Measurements from ENCODE around the gene TBX2.

DNA sequence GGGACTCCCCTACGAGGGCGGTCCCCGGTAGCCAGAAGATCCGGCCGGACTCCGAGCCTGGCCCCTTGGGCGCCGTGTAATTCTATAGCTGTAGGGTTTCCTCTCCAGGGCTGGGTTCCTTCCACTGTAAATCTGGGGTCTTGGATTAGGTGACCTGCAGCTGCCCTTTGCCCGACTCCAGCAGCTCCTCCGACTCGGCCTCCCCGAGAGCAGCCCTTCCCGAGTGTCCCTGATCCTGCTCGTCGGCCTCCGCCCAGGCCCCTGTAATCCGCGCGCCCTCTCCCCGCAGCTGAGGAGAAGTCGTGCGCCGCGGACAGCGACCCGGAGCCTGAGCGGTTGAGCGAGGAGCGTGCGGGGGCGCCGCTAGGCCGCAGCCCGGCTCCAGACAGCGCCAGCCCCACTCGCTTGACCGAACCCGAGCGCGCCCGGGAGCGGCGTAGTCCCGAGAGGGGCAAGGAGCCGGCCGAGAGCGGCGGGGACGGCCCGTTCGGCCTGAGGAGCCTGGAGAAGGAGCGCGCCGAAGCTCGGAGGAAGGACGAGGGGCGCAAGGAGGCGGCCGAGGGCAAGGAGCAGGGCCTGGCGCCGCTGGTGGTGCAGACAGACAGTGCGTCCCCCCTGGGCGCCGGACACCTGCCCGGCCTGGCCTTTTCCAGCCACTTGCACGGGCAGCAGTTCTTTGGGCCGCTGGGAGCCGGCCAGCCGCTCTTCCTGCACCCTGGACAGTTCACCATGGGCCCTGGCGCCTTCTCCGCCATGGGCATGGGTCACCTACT is 5.5 kb downstream of the TBX2 start:
- TF ChIP-seq CTCF (conservative IDR thresholded peaks at IDR 0.05; ENCODE audit: low read length) (no peak), EZH2phosphoT487 (IDR thresholded peaks at IDR 0.05; ENCODE audit: borderline replicate concordance) (no peak)
